GM21526 (cell line): ENCODE measurements around the gene LIMK1.
"Not testable (repeated sequence)": the region's sequence is repeated elsewhere in the genome, so short reads cannot be mapped to it uniquely, and the experiment has no call there.

Source experiments
- ATAC-seq: cut with Tn5 transposase; IDR thresholded peaks from one replicate; pipeline ENCODE4 v1.9.1; 2021; ENCODE audit warnings: moderate library complexity; ENCODE audit not compliant: unreplicated experiment, low FRiP score

LIMK1 gene

GRCh38 chr7:74119831-74120230 lies 36.2 kb downstream of the LIMK1 start:
- no peak for ATAC-seq

GRCh38 chr7:74121401-74122249 lies 38.0 kb downstream of the LIMK1 start:
- no peak for ATAC-seq

GRCh38 chr7:74123892-74124291 lies 40.3 kb downstream of the LIMK1 start:
- not testable (repeated sequence) for ATAC-seq

- ATAC-seq: no peak
Measured at GRCh38 chr7:74126220-74126880, 42.7 kb downstream of the LIMK1 start.

- ATAC-seq: no peak
Measured at GRCh38 chr7:74129887-74130286, 46.3 kb downstream of the LIMK1 start.

DNA sequence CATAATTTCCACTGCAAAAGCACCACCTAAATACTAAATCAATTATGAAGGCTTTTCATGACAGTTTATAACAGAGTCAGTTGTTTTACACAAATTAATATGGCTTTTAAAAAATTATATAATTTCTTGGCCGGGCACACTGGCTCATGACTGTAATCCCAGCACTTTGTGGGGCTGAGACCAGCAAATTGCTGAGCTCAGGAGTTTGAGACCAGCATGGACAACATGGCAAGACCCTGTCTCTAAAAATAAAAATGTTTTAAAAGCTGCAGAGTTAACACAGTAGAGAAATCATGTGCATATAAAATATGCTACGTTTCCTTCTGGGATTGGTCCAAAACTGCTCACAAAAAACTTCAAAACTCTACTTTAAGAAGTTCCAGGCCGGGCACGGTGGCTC lies 46.9 kb downstream of the LIMK1 start:
- ATAC-seq: no peak

DNA sequence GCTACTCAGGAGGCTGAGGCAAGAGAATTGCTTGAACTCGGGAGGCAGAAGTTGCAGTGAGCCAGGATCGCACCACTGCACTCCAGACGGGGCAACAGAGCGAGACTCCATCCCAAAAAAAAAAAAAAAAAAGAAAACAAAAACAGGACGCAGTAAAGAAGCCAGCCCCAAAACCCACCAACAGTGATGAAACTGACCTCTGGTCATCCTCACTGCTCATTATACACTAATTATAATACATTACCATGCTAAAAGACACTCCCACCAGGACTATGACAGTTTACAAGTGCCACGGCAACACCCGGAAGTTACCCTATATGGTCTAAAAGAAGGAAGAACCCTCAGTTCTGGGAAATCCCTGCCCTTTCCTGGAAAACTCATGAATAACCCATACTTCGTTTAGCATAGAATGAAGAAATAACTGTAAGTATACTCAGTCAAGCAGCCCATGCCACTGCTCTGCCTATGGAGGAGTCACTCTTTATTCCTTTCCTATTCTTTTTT lies 50.6 kb downstream of the LIMK1 start:
- ATAC-seq: no peak

DNA sequence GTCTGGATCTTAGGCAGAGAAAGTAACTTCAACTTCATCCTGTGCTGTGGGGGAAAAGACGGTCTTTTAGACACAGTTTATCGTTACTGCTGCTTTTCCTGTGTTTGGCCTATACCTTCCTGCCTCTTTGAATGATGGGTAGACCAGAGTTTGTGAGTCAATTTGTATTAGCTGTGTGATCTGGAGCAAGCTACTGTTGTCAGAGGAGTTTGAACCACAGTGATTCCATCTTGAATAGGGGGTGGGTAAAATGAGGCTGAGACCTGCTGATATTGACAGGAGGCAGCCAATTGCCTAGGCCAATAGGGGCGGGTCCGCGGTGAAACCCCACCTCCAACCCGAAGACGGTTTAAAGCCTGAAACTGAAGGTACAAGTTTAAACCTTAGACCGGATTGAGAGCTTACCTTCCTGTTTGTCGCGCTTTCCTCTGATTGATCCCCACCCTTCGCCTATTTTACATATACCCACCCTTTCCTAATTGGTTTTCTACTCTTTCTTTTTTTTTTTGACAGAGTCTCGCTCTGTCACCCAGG lies 54.8 kb downstream of the LIMK1 start:
- no peak for ATAC-seq

- ATAC-seq: no peak
Measured at GRCh38 chr7:74138945-74139843, 55.6 kb downstream of the LIMK1 start.

DNA sequence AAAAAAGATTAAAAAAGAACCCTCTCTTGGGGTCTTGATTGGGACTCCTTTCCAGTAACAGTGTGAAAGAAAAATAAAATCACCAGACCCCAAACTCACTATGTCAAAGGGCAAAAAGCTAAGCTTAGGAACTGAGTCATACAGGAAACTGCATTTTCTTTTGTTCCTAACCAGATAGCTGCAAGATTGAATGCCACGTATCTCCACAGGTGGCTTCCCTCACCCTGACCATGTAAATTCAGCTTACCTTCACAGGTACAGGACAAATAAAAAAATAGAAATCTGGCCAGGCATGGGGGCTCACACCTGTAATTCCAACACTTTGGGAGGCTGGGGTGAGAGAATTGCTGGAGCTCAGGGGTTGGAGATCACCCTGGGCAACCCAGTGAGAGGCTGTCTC lies 58.1 kb downstream of the LIMK1 start:
- no peak for ATAC-seq

DNA sequence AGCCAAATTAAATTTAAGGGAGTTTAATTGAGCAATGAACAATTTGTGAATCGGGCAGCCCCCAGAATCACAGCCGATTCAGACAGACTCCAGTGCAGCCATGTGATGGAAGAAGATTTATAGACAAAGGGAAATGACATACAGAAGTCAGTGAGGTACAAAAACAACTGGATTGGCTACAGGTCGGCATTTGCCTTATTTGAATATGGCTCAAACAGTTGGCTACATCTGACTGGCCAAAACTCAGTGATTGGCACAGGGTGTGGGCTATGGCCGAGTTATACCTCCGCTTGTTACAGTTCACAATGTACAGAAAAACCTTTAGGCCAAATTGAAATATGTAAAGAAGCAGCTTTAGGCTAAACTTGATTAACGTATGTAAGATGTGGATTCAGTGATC lies 59.8 kb downstream of the LIMK1 start:
- no peak for ATAC-seq

DNA sequence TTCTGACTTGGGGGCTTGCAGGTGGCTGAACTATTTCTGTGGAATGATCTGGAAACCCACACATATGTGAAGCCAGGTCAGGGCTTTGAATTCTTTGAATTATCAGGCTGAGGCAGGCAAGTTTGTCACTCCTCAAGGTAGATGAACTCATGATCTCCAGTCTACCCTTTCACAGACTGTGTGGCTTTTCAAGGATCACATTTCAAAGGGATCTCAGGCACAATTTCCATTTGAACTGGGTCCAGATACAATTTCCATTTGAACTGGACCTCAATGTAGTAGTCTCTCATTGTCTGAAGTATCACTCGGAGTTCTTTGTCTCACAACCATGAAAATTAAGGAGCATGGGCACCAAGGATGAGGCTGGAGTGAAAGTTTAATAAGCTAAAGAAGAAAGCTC lies 64.9 kb downstream of the LIMK1 start:
- ATAC-seq: no peak

- ATAC-seq: no peak
Measured at GRCh38 chr7:74149071-74149470, 65.5 kb downstream of the LIMK1 start.

GRCh38 chr7:74149603-74150002 lies 66.0 kb downstream of the LIMK1 start:
- ATAC-seq: no peak

DNA sequence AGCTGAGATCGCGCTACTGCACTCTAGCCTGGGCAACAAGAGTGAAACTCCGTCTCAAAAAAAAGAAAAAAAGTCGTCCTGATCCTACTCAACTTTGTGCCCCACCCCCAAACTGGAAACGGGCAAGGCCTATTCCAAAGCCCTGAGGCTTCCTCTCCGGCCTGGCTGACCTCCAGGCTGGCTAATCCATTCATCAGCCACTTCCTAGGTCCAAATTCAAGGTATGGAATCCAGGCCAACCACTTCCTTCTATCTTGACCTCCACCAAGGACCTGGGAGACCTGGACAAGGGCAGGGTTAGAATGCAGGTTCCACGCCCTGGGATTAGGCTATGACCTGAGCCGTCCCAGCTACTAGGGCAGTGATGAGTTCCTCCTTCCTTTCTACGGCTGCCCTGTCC lies 70.1 kb downstream of the LIMK1 start:
- ATAC-seq: no peak

- no peak for ATAC-seq
Measured at GRCh38 chr7:74155810-74156395, 72.3 kb downstream of the LIMK1 start.

- ATAC-seq: no peak
Measured at GRCh38 chr7:74157605-74158004, 74.0 kb downstream of the LIMK1 start.

DNA sequence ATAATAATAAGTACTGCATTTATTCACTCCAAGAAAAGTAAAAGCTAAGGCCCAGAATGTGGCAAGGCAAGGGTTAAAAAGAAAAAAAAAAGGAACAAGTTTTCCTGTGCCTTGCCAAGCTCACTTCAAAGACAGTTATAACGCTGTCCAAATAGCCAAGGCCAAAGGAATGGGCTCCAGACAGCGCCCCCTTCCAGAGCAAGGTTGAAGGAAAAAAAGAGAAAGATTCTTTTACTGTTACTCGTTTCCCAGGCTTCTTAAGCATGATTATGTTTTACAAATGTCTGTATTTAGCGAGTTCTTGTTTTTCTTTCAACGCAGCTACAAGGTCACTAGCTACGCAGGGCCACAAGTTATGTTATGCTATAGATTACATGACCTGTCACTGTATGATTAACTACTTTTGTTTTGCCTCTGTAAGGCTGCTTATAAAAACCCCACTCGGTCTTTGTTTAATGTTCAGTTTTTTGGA lies 81.4 kb downstream of the LIMK1 start:
- no peak for ATAC-seq

- ATAC-seq: no peak
Measured at GRCh38 chr7:74165867-74166593, 82.4 kb downstream of the LIMK1 start.
